Calu3 (cell line): ENCODE measurements around the gene PDE4B. TPM values are rescaled to one million over a fixed set of nuclear protein-coding genes. Genes with fewer than 3 reads are reported as not detected.

Experiments used
- BruUV-seq: library from RNA; stranded (reverse); fragments of 400-500 nt; replicated peaks from 2 replicates; lab custom pipeline; 2021; lab: Mats Ljungman, UMichigan
- CTCF ChIA-PET: fragments of 300-600 bp; sonication (Branson Sonifier 250); formaldehyde crosslinking; loops from one replicate; lab custom pipeline; 2022; ENCODE audit warnings: antibody characterized with exemption; lab: Charles Lee
- DNase-seq: peaks from one replicate; pipeline ENCODE4 v3.0.0; 2022
- H3K27ac Mint-ChIP-seq: one replicate; pipeline ENCODE4 v1.8.0; 2022; ENCODE audit warnings: mixed read lengths; ENCODE audit not compliant: unreplicated experiment
- H3K27me3 Mint-ChIP-seq: one replicate; pipeline ENCODE4 v1.8.0; 2022; ENCODE audit warnings: mixed read lengths; ENCODE audit not compliant: unreplicated experiment
- H3K36me3 Mint-ChIP-seq: one replicate; pipeline ENCODE4 v1.8.0; 2022; ENCODE audit warnings: mild to moderate bottlenecking, moderate library complexity, mixed read lengths; ENCODE audit not compliant: insufficient read depth, unreplicated experiment
- H3K4me1 Mint-ChIP-seq: one replicate; pipeline ENCODE4 v1.8.0; 2022; ENCODE audit warnings: mild to moderate bottlenecking, low read depth, mixed read lengths; ENCODE audit not compliant: unreplicated experiment
- H3K4me3 Mint-ChIP-seq: one replicate; pipeline ENCODE4 v1.8.0; 2022; ENCODE audit warnings: mild to moderate bottlenecking, low read depth, moderate library complexity, mixed read lengths; ENCODE audit not compliant: unreplicated experiment
- H3K9me3 Mint-ChIP-seq: one replicate; pipeline ENCODE4 v1.8.0; 2022; ENCODE audit warnings: low read depth, mixed read lengths; ENCODE audit not compliant: unreplicated experiment
- CTCF ChIP-seq: fragments of 200-600 bp; IDR thresholded peaks from one replicate; pipeline ENCODE4 v1.8.0; 2022; ENCODE audit warnings: antibody characterized with exemption; ENCODE audit not compliant: unreplicated experiment
- intact Hi-C: fragments of 100-400 bp; cut with micrococcal nuclease; formaldehyde crosslinking; loops from one replicate; pipeline ENCODE4 v1.10.0; 2022; ENCODE audit not compliant: unreplicated experiment
- total RNA-seq: library from RNA; stranded (reverse); gene quantifications from 2 replicates; pipeline ENCODE4 v1.2.3, GENCODE V29; 2022

The PDE4B gene
- total RNA-seq, 1 experiment from 2014 or later: 2.9 TPM

GRCh38 chr1:66346057-66346795, 553.5 kb downstream of the PDE4B start:
- Mint-ChIP-seq H3K27ac (no peak overlapping the region), H3K36me3 (no peaks in the 10 kb centered on the region), H3K4me3 (no peak overlapping the region), H3K9me3 (no peaks in the 10 kb centered on the region), H3K27me3 (no peaks in the 10 kb centered on the region), H3K4me1 (no peaks in the 10 kb centered on the region)
- intact Hi-C loops: no loop called here
- no TSS peak for BruUV-seq
- TF ChIP-seq CTCF: no peak
- CTCF ChIA-PET: no interaction called here
- DNase-seq: no peak

DNA sequence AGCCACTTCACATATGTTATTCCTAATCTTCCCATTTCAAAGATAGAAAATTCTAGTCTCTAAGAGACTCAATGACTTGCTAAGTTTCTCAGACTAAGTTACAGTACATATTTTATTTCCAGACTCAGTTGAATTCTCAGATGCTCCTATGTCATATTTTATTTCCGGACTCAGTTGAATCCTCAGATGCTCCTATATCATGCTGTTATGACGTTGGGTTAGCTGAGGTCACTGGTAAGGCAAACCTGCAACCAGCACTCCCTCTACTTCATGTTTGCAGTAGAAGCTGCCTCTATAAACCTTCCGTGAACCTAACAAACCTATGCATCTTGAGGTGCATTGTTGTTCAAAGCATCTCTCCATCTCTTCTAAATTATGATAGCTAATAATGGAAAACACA, 554.2 kb downstream of the PDE4B start:
- no peaks in the 10 kb centered on the region for H3K36me3 Mint-ChIP-seq
- DNase-seq: no peak
- CTCF ChIA-PET: no interaction called here
- intact Hi-C loops: no loop called here
- H3K9me3 Mint-ChIP-seq: no peaks in the 10 kb centered on the region
- no peak overlapping the region for H3K4me3 Mint-ChIP-seq
- no peak overlapping the region for H3K27ac Mint-ChIP-seq
- no peak for TF ChIP-seq CTCF
- H3K4me1 Mint-ChIP-seq: no peaks in the 10 kb centered on the region
- no peaks in the 10 kb centered on the region for H3K27me3 Mint-ChIP-seq
- no TSS peak for BruUV-seq

DNA sequence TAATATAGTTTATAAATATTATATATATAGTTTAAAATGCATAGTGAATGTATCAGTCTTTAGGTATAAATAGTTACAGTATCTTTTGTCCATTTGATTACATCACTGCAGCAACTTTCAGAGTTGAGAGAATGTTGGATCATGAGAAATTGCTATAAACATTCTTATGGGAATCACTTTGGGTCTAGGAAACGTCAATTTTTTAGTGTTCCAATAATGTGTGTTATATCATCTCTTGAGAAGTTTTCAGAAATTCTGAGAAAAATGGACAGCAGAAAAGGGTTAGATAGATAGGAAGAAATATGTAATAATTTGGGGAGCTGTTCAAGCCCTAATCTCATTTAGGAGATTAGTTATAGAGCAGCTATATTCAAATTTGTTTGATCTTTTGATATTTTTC, 556.1 kb downstream of the PDE4B start:
- intact Hi-C loops: no loop called here
- H3K27me3 Mint-ChIP-seq: no peaks in the 10 kb centered on the region
- H3K4me1 Mint-ChIP-seq: no peaks in the 10 kb centered on the region
- no peak overlapping the region for H3K27ac Mint-ChIP-seq
- H3K36me3 Mint-ChIP-seq: no peaks in the 10 kb centered on the region
- BruUV-seq: no TSS peak
- no peak for TF ChIP-seq CTCF
- H3K9me3 Mint-ChIP-seq: no peaks in the 10 kb centered on the region
- no peak overlapping the region for H3K4me3 Mint-ChIP-seq
- CTCF ChIA-PET: no interaction called here
- no peak for DNase-seq

- Mint-ChIP-seq H3K9me3 (no peaks in the 10 kb centered on the region), H3K4me1 (no peaks in the 10 kb centered on the region), H3K4me3 (no peak overlapping the region), H3K27me3 (no peaks in the 10 kb centered on the region), H3K36me3 (no peaks in the 10 kb centered on the region), H3K27ac (no peak overlapping the region)
- intact Hi-C loops: no loop called here
- no peak for DNase-seq
- CTCF ChIA-PET: no interaction called here
- TF ChIP-seq CTCF: no peak
- BruUV-seq: no TSS peak
These were observed 556.5 kb downstream of the PDE4B start for GRCh38 chr1:66349242-66349641.
